Sigmoid colon (tissue), 4 donors: ENCODE results near the gene SEMA4B.

ENCODE experiments used
- POLR2AphosphoS5 ChIP-seq, 4 donors: sonication (generic); formaldehyde crosslinking; IDR thresholded peaks; one replicate each; pipeline ENCODE4 v1.6.1; 2017; ENCODE audit warnings: antibody characterized with exemption in 4 of 4
- TF ChIP-seq, protein P1 (sequence below), 4 experiments: fragments of 450-650 bp in 3 of 4; fragments of 200-600 bp in 1 of 4; IDR thresholded peaks; one replicate each; pipeline ENCODE4 v1.5.1; 2016 to 2019; ENCODE audit warnings: antibody characterized with exemption in 4 of 4, mild to moderate bottlenecking in 3 of 4, moderate library complexity in 2 of 4

DNA sequence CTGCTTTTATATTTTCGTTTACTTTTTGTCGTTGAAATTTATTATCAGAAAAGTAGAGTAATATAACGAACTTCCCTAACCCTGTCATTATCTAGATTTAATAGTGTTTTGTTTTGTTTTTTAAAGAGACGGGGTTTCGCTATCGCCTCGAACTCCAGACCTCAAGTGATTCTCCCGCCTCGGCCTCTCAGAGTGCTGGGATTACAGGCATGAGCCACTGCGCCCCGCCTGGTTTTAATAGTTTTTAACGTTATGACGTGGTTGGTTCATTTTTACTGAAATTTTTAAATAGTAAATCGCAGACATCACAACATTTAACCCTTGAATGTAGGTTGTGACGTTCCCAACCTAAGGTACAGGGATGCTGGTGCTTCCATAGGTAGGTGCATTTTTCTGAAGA, 65.4 kb downstream of the SEMA4B start:
- TF ChIP-seq, protein P1, sequence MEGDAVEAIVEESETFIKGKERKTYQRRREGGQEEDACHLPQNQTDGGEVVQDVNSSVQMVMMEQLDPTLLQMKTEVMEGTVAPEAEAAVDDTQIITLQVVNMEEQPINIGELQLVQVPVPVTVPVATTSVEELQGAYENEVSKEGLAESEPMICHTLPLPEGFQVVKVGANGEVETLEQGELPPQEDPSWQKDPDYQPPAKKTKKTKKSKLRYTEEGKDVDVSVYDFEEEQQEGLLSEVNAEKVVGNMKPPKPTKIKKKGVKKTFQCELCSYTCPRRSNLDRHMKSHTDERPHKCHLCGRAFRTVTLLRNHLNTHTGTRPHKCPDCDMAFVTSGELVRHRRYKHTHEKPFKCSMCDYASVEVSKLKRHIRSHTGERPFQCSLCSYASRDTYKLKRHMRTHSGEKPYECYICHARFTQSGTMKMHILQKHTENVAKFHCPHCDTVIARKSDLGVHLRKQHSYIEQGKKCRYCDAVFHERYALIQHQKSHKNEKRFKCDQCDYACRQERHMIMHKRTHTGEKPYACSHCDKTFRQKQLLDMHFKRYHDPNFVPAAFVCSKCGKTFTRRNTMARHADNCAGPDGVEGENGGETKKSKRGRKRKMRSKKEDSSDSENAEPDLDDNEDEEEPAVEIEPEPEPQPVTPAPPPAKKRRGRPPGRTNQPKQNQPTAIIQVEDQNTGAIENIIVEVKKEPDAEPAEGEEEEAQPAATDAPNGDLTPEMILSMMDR (IDR thresholded peaks at IDR 0.05) = no peak
- peak in 1 of 4 donors; percentile 16 for TF ChIP-seq POLR2AphosphoS5 (IDR thresholded peaks at IDR 0.05)
